Brain microvascular endothelial cell (primary cell): Measurements from ENCODE around the gene EFCAB11.

ENCODE experiments used
- DNase-seq: peaks from one replicate; pipeline ENCODE4 v3.0.0-alpha.2; 2020
- H3K27ac ChIP-seq: fragments of 250-450 bp; sonication (Bioruptor Pico); 2 replicates; pipeline ENCODE4 v1.5.1; 2020; ENCODE audit warnings: mild to moderate bottlenecking, moderate library complexity
- H3K27me3 ChIP-seq: fragments of 250-450 bp; sonication (Bioruptor Pico); replicated peaks from 2 replicates; pipeline ENCODE4 v1.5.1; 2020; ENCODE audit warnings: mild to moderate bottlenecking
- H3K36me3 ChIP-seq: fragments of 250-450 bp; sonication (Bioruptor Pico); replicated peaks from 2 replicates; pipeline ENCODE4 v1.5.1; 2020; ENCODE audit warnings: mild to moderate bottlenecking
- H3K4me3 ChIP-seq: 2 replicates; pipeline ENCODE4 v1.5.1; 2011; ENCODE audit warnings: low read depth, mild to moderate bottlenecking, control low read depth, low read length, moderate library complexity
- in situ Hi-C: cut with HindIII; loops from 2 replicates; pipeline ENCODE4 v1.10.0; 2017; ENCODE audit warnings: low sequenced_read_pairs, low pct_ligation_motif_present
- TF ChIP-seq, protein P1 (sequence below): IDR thresholded peaks from 2 replicates; pipeline ENCODE4 v1.5.1; 2011; ENCODE audit warnings: low read depth, mild to moderate bottlenecking, moderate library complexity, low read length, control low read depth, inconsistent platforms; ENCODE audit errors: missing control alignments

EFCAB11 gene

DNA sequence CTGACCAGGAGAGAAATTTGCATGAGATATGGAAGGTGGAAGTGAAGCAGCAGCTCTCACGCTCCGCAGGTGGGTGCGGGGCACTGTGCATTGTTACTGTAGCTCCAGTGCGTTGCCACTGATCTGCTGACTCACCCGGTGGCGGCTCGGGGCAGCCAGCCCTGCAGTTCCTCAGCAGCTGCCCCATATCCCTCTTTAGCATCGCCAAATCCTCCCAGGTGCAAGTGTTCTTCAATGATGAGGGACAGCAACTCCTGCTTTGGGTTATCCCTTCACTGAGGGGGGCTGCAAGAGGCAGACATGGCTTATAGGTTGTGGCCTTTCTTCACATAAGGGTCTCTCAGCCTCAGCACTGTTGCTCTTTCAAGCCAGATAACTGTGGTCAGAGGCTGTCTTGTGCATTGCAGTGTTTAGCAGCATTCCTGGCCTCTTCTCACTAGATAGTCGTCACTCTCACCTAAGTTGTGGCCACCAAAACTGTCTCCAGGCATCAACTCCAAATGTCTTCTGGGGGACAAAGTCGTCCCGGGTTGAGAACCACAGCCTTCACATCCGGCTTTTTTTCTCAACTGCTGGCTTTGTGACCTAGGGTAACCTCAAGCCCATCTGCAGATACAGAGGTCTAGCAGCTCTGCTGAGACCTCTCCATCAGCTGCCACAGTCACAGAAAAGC, 180.8 kb downstream of the EFCAB11 start:
- Histone ChIP-seq H3K36me3 (no peaks in the 10 kb centered on the region), H3K27ac (no peak overlapping the region), H3K27me3 (no peaks in the 10 kb centered on the region), H3K4me3 (no peak overlapping the region)
- peak; percentile 50 for DNase-seq
- TF ChIP-seq, protein P1, sequence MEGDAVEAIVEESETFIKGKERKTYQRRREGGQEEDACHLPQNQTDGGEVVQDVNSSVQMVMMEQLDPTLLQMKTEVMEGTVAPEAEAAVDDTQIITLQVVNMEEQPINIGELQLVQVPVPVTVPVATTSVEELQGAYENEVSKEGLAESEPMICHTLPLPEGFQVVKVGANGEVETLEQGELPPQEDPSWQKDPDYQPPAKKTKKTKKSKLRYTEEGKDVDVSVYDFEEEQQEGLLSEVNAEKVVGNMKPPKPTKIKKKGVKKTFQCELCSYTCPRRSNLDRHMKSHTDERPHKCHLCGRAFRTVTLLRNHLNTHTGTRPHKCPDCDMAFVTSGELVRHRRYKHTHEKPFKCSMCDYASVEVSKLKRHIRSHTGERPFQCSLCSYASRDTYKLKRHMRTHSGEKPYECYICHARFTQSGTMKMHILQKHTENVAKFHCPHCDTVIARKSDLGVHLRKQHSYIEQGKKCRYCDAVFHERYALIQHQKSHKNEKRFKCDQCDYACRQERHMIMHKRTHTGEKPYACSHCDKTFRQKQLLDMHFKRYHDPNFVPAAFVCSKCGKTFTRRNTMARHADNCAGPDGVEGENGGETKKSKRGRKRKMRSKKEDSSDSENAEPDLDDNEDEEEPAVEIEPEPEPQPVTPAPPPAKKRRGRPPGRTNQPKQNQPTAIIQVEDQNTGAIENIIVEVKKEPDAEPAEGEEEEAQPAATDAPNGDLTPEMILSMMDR = no peak
- in situ Hi-C loops = no loop called here

- Histone ChIP-seq H3K36me3 (no peaks in the 10 kb centered on the region), H3K27ac (no peak overlapping the region), H3K4me3 (no peak overlapping the region), H3K27me3 (no peaks in the 10 kb centered on the region)
- DNase-seq = no peak
- TF ChIP-seq, protein P1 = no peak
- in situ Hi-C loops = no loop called here
Observed at GRCh38 chr14:89773151-89773550, 181.4 kb downstream of the EFCAB11 start.

DNA sequence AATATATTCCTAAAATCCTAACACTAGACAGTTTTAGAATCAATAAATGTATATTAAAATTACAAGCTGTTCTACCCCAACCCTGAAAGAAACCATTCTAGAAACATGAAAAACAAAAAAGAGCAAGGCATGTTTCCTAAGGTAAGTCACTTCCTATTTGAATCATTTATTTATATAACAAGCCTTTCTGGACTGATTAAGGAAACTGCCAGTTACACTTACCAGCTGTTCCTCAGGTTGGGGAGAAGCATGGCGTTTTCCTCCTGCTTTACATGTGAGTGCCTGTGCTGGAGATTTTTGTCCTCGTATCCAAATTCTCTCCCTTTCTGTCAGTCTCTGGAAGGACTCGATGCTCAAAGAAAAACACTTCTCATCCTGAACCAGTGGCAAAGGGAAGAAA, 183.3 kb downstream of the EFCAB11 start:
- H3K36me3 ChIP-seq = no peaks in the 10 kb centered on the region
- no peaks in the 10 kb centered on the region for H3K27me3 ChIP-seq
- H3K4me3 ChIP-seq = no peak overlapping the region
- TF ChIP-seq, protein P1 = no peak
- H3K27ac ChIP-seq = no peak overlapping the region
- in situ Hi-C loops = no loop called here
- peak; percentile 4 for DNase-seq

GRCh38 chr14:89767861-89768268, 186.7 kb downstream of the EFCAB11 start:
- Histone ChIP-seq H3K27ac (no peak overlapping the region), H3K4me3 (no peak overlapping the region), H3K36me3 (no peaks in the 10 kb centered on the region), H3K27me3 (no peaks in the 10 kb centered on the region)
- TF ChIP-seq, protein P1 = peak; percentile 83
- peak; percentile 51 for DNase-seq
- in situ Hi-C loops = no loop called here

GRCh38 chr14:89767131-89767530, 187.4 kb downstream of the EFCAB11 start:
- H3K27ac ChIP-seq = no peak overlapping the region
- no peak for DNase-seq
- no peaks in the 10 kb centered on the region for H3K36me3 ChIP-seq
- no peak overlapping the region for H3K4me3 ChIP-seq
- TF ChIP-seq, protein P1 = no peak
- H3K27me3 ChIP-seq = no peaks in the 10 kb centered on the region
- in situ Hi-C loops = no loop called here

DNA sequence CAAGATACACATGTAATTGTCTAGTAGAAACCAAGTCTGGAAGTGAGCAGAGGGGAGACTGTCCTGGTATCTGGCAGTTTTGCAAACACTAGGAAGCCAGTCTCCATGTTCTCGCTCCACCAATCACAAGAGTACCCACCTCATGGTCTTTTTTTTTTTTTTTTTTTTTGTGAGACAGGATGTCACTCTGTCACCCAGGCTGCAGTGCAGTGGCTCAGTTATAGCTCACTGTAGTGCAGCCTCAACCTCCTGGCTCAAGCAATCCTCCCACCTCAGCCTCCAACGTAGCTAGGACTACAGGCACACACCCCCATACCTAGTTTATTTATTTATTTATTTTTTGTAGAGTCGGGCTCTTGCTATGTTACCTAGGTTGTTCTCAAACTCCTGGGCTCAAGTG, 189.2 kb downstream of the EFCAB11 start:
- DNase-seq = no peak
- no peak overlapping the region for H3K27ac ChIP-seq
- TF ChIP-seq, protein P1 = no peak
- H3K27me3 ChIP-seq = no peaks in the 10 kb centered on the region
- in situ Hi-C loops = no loop called here
- H3K36me3 ChIP-seq = no peaks in the 10 kb centered on the region
- H3K4me3 ChIP-seq = no peak overlapping the region
